HG02870 (cell line): ENCODE results near the gene VAV3.
"Not testable (repeated sequence)": the region's sequence is repeated elsewhere in the genome, so short reads cannot be mapped to it uniquely, and the experiment has no call there.

ENCODE experiments used
- ATAC-seq: cut with Tn5 transposase; IDR thresholded peaks from one replicate; pipeline ENCODE4 v1.9.1; 2021; ENCODE audit warnings: mild to moderate bottlenecking, moderate library complexity; ENCODE audit not compliant: unreplicated experiment

The VAV3 gene

GRCh38 chr1:107661158-107661557 lies 303.8 kb downstream of the VAV3 start:
- ATAC-seq, result no peak

- no peak for ATAC-seq
Measured at GRCh38 chr1:107659961-107660360, 305.0 kb downstream of the VAV3 start.

- ATAC-seq, result no peak
Measured at GRCh38 chr1:107657356-107657755, 307.6 kb downstream of the VAV3 start.

- no peak for ATAC-seq
Measured at GRCh38 chr1:107653765-107654164, 311.2 kb downstream of the VAV3 start.

GRCh38 chr1:107653005-107653404 lies 312.0 kb downstream of the VAV3 start:
- ATAC-seq, result no peak

GRCh38 chr1:107650825-107651224 lies 314.2 kb downstream of the VAV3 start:
- ATAC-seq, result not testable (repeated sequence)

GRCh38 chr1:107649023-107649422 lies 316.0 kb downstream of the VAV3 start:
- no peak for ATAC-seq

GRCh38 chr1:107648071-107648470 lies 316.9 kb downstream of the VAV3 start:
- ATAC-seq, result no peak

GRCh38 chr1:107647012-107647411 lies 318.0 kb downstream of the VAV3 start:
- no peak for ATAC-seq

- ATAC-seq, result no peak
Measured at GRCh38 chr1:107643766-107644165, 321.2 kb downstream of the VAV3 start.

GRCh38 chr1:107640207-107640606 lies 324.8 kb downstream of the VAV3 start:
- ATAC-seq, result no peak

- no peak for ATAC-seq
Measured at GRCh38 chr1:107637101-107637500, 327.9 kb downstream of the VAV3 start.

- no peak for ATAC-seq
Measured at GRCh38 chr1:107633596-107633995, 331.4 kb downstream of the VAV3 start.

GRCh38 chr1:107626073-107626796 lies 338.7 kb downstream of the VAV3 start:
- ATAC-seq, result peak; percentile 87

- ATAC-seq, result no peak
Measured at GRCh38 chr1:107625405-107626029, 339.5 kb downstream of the VAV3 start.

- ATAC-seq, result no peak
Measured at GRCh38 chr1:107623431-107623830, 341.5 kb downstream of the VAV3 start.

- peak; percentile 26 for ATAC-seq
Measured at GRCh38 chr1:107622966-107623365, 342.0 kb downstream of the VAV3 start.

- ATAC-seq, result no peak
Measured at GRCh38 chr1:107622535-107622934, 342.4 kb downstream of the VAV3 start.

GRCh38 chr1:107620753-107621152 lies 344.2 kb downstream of the VAV3 start:
- peak; percentile 79 for ATAC-seq

GRCh38 chr1:107618539-107618938 lies 346.4 kb downstream of the VAV3 start:
- no peak for ATAC-seq

GRCh38 chr1:107617921-107618320 lies 347.1 kb downstream of the VAV3 start:
- ATAC-seq, result no peak

- ATAC-seq, result no peak
Measured at GRCh38 chr1:107617456-107617855, 347.5 kb downstream of the VAV3 start.

- ATAC-seq, result no peak
Measured at GRCh38 chr1:107609808-107610207, 355.2 kb downstream of the VAV3 start.
